NCI-H187 treated with DMSO at 0.1 percent for 48 hours (cell line): ENCODE data around the gene FBLN5.
"Not testable (repeated sequence)": the region's sequence is repeated elsewhere in the genome, so short reads cannot be mapped to it uniquely, and the experiment has no call there.

ENCODE experiments used
- DNase-seq: peaks from one replicate; lab custom pipeline; 2025; lab: John Stamatoyannopoulos, UW

FBLN5 gene

GRCh38 chr14:91884664-91885063 is 62.8 kb downstream of the FBLN5 start:
- no peak for DNase-seq

DNA sequence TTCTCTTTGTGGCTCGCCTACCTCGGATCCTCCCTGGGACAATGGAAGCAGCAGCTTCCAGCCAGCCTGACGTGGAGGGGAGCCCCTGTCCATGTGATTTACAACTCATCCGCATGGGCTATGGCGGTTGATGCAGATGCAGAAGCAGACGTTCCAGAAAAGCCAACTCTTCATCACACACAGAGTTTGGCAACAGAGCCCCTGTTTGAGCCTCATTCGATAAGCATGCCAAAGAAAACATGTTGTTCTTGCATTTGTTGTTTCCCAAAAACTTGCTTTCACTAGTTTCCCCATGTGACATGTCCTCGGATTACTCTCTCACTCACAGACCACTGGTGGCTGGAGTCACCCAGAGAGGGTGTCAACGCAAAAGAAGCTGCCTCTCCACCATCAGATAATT is 63.7 kb downstream of the FBLN5 start:
- no peak for DNase-seq

DNA sequence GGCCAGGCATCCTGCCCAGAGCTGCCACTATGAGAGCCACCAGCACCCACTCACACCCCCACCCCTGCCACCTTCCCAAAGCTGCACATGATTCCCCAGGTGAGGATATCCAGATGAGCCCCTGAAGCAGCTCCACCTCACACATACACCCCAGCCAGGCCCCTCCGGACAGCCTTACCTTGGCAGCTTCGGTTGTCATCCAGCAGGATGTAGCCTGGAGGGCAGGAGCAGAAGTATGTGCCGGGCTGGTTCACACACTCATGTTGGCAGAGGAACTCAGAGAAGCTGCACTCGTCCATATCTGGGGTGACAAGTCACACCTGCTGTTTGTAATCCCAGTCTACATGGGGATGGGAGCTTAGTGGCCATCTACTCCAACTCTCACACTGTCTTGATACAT is 64.7 kb downstream of the FBLN5 start:
- DNase-seq: no peak

DNA sequence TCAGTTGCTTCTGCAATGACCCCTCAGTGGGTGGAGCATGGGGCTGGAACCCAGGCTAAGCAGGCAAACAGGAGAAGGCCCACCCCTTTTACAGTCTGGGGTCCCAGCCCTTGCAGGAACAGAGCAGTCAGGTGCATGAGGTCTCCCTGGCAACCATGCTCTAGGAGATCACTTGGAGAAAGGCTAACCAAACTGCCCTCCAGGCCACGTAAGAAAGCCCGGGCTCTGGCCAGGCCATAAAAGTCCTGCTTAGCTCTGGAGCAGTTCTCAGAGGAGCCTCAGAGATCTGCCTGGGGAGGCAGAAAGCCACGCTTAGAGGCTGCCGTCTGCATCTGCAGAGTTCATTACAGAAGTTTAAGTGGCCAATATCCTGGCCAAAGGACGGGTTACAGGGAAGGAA is 65.1 kb downstream of the FBLN5 start:
- no peak for DNase-seq

DNA sequence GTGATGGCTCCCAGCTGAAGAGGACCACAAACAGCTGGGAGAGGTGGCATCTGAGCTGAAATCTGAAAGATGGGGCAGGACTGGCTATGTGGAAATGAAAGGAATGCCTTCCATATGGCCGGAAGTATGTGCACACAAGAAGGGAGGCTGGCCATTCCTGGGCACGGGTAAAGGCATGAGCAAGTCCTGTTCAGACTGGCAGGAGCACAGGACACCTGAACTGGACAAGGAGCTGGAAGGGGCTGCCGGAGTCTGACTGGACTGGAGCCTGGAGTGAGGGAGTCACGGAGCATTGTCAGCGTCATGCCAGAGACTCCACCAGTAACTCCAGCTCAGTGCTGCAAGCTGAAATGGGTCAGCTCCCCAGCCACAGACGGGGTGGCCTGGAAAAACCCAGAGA is 68.3 kb downstream of the FBLN5 start:
- DNase-seq: no peak

GRCh38 chr14:91878274-91878673 is 69.2 kb downstream of the FBLN5 start:
- DNase-seq: no peak

- no peak for DNase-seq
Observed at GRCh38 chr14:91877376-91877915, 70.0 kb downstream of the FBLN5 start.

DNA sequence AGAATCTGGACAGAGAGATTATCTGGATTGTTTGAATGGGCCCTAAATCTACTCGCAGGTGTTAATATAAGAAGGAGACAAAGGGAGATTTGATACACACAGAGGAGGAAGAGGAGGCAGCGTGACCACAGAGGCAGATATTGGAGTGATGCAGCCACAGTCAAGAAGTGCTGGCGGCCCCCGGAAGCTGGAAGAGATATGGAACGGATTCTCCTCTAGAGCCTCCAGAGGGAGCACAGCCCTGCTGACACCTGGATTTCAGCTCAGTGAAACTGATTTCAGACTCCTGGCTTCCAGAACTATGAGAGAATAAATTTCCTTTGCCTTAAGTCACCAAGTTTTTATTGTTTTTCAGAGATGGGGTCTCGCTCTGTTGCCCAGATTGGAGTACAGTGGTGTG is 71.0 kb downstream of the FBLN5 start:
- DNase-seq: no peak

- DNase-seq: no peak
Observed at GRCh38 chr14:91875525-91876286, 71.8 kb downstream of the FBLN5 start.

DNA sequence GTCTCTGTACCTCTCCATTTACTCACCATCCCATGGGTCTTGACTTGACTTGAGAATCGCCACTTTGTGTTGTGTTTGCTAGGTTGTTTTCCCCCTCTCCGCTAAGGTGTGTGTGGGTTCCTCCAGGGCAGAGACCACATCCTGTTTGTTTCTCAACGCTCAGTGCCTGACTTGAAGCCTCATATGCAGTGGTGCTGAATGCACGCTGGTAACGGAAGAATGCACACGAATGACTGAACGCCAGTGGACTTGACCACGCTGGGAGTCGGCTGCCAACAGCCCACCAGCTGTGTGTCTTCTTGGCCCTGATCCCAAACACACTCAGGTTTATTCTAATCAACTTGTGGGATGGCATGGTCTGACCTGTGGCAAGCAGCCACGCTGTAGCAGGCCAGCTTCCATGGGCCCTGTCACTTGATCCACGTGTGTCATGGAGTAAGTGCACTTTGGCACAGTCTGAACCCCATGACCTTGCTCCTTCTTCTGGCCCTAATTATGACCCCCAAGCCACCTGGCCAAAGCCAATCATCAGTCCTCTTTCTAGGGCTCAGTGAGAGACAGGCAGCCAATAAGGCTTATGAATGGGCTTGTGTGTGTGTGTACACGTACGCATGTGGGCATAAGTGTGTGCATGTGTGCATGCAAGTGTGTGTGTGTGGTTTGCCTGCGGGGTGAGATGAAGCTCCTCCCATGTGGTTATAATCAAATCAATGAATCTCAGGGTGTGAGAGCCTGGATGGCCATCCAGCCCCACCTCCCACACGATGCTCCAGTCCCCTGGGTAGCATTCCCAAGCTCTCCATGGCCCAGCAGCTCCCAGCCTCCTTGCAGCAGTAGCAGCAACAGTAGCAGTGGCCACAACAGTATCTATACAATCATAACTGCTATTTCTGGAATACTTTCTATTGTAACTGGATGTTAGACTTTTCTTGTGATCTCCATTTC is 73.8 kb downstream of the FBLN5 start:
- DNase-seq: no peak

GRCh38 chr14:91872517-91873470 is 74.7 kb downstream of the FBLN5 start:
- DNase-seq: no peak

GRCh38 chr14:91872011-91872501 is 75.4 kb downstream of the FBLN5 start:
- no peak for DNase-seq

DNA sequence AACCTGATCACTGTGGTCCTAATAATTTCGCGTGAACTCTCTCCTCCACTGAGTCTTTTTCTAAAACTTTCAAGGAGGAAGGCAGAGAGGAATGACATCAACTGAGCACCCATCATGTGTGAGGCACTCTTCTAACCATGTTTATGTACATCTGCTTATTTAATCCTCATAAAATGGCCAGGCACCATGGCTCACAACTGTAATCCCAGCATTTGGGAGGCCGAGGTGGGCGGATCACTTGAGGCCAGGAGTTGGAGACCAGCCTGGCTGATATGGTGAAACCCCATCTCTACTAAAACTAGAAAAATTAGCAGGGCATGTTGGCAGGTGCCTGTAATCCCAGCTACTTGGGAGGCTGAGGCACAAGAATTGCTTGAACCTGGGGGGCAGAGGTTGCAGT is 76.1 kb downstream of the FBLN5 start:
- DNase-seq: not testable (repeated sequence)

- DNase-seq: no peak
Observed at GRCh38 chr14:91870890-91871289, 76.6 kb downstream of the FBLN5 start.

GRCh38 chr14:91870001-91870400 is 77.5 kb downstream of the FBLN5 start:
- no peak for DNase-seq

DNA sequence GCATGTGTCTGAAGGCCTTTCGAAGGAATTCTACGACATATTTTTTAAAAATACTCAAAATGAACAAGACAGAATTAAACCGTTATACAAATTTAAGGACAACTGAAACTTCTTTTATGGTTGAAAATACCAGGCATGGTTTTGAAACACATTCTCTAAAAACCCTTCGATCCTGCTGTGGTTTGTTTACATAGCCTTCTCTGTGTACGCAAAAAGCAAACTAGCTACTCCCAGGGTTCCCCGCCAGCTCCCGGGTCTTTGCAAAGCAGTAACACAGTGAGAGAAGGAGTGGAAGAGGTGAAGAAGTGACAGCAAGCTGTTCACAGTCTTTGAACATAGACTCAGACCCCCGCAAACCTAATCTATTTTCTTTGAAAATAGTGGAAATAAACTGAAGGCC is 77.9 kb downstream of the FBLN5 start:
- DNase-seq: no peak

DNA sequence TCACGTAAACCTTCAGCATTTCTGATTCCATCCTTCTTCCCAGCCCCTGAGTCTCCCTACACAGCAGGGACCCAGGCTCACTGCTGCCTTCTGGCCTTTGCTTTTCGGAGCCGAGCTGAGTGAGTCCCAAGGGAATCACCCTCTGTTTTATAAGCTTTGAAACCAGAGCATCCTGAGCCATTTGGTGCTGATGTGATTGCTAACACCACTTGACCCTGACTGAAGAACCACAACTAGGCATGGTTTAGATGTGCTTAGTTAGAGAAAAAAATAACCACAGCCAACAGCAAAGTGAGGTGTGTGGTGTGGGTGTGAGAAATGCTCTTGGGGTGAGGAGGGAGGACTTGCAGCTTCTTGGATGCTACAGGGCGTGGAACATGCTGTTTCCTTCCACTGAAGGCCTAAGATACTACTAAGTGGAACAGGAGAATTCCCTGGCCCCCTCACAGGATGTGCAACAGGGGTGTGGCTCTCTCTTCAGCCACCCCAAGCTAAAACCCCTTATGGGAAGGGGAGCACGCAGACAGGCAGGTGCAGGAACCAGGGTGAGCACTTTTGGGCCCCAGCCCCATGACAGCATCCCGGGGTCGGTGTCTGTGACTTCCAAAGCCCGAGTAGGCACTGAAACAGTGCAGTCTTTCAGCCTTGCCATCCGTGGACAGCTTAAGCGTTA is 80.0 kb downstream of the FBLN5 start, which contains the start of gene TC2N:
Gene TC2N, minus strand, starts transcription at position 221 of the 673 bp plus-strand sequence. CDS start 53,767 bp downstream, outside the sequence.
- DNase-seq: no peak

DNA sequence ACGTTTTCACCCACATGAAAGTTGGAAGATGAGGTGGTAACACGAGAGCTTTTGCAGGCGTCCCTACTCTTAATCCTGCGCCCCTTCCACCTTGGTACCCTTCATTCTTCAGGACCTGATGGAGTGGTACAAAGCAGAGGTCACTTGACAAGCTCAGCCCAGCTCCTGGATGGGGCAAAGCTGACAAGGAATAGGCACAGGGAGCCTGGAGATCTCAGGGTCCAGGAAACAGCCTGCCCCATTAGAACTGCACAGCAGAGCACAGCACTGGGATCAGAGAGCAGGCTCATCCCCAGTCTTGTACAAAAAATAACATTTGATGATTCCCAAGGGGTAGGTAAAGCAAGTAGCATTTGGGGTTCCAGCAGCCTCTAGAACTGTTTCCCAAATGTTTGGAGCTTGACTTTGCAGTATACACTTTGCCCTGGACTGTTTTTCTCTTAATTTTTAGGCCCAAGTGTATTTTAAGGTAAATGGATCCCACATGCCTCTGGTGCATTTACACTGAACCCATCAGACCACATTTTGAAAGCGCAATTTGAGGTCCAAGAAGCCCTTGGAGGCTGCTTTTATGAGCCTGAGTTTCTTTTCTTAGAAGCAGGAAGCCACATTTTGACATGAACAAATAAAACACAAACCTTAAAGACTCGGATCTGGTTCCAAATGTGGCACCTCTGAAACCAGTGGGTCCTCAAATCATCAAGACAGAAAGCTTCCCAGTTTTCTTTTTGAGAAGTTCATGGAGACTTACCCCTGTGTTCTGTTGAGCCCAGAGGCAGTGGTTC is 80.8 kb downstream of the FBLN5 start:
- no peak for DNase-seq

GRCh38 chr14:91866061-91866460 is 81.4 kb downstream of the FBLN5 start:
- DNase-seq: no peak

DNA sequence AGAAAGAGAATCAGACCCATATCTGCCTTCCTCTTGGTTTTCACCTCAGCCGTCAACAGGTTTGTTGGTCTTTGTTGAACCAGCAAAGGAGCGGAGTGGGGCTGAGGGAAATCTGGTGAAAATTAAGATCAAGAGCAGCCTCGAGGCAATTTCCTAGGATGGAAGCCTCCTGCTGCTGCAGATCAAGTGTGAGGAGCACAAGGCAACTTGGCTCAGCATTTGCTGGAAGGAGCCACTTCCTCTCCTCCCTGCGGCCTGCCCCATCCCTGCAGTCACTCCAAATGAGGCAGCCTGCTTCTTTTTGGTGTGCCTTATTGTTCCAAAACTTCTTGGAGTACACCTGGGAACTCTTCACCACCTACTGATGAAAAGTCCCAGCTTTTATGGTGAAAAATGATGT is 85.1 kb downstream of the FBLN5 start:
- DNase-seq: no peak
